Stimulated activated CD8-positive, alpha-beta memory T cell treated with anti-CD3 and anti-CD28 coated beads, Interleukin-7, amount 100 ng/mL, for 1 hour (primary cell): ENCODE measurements around the gene PFN1.
"Not testable (repeated sequence)": the region's sequence is repeated elsewhere in the genome, so short reads cannot be mapped to it uniquely, and the experiment has no call there.

Source experiments
- DNase-seq, 2 donors: peaks; one replicate each; pipeline ENCODE4 v3.0.0-alpha.2; 2020; ENCODE audit warnings: low read depth in 2 of 2

Gene PFN1

DNA sequence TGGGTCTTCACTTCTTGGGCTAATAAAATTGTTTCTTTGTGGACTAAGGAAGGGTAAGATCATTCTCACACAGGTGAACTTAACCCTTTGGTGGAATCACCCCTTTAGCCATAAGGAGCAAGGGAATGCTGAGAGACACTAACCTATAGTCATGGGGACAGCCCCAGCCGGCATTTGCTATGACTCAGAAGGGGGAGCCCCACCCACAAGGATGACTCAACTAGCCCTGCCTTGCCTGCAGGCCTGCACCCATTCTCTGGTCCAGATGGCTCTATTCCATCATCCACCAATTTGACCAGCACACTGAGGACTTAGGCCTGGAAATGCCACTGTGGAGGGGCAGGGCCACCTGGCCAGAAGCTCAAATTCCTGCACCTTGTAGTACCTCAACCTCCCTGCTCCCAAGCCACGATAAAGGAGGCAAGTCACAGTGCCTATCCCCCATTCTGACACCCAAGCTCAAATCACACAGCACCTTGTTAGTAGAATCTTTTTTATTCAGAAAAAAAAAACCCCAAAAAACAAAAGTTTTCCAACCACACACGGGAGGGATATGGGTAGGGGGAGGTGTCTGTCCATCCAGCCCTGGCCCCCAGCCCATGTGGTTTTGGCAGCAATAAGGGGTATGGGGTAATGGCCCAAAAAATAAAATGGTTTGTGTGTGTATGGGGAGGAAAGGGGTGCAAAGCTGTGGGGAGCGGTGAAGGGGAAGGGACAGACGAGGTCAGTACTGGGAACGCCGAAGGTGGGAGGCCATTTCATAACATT, 3.0 kb downstream of the PFN1 start:
- DNase-seq = peak in 1 of 2 donors; percentile 62

GRCh38 chr17:4944554-4945175, 3.7 kb downstream of the PFN1 start:
- no peak for DNase-seq

- DNase-seq = no peak
These were observed 4.2 kb downstream of the PFN1 start for GRCh38 chr17:4944163-4944553.

GRCh38 chr17:4942760-4943508, 5.4 kb downstream of the PFN1 start:
- DNase-seq = no peak

DNA sequence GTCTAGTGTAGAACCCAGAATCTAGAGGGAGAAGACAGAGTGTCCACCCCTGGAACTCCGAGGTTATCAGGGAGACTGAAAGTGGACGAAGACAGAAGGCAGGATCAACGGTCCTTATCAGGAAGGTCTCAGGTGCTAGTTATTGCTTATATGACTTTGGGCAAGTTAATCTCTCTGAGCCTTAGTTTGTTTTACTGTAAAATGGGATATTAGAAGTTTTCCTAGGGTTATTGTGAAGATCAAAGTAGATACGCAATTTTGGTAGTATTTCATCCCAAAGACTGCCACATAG, 7.1 kb downstream of the PFN1 start:
- no peak for DNase-seq

GRCh38 chr17:4940555-4941318, 7.6 kb downstream of the PFN1 start:
- DNase-seq = no peak

GRCh38 chr17:4939796-4940554, 8.4 kb downstream of the PFN1 start, which contains the start of the genes RNF167 and SLC25A11:
TSS of gene RNF167 (plus strand) at chr17:4940268. CDS start at chr17:4940910, 642 bp downstream.
TSS of gene SLC25A11 (minus strand) at chr17:4940046. CDS start at chr17:4939910, 136 bp downstream.
- peak; percentile 86 to 88 for DNase-seq

DNA sequence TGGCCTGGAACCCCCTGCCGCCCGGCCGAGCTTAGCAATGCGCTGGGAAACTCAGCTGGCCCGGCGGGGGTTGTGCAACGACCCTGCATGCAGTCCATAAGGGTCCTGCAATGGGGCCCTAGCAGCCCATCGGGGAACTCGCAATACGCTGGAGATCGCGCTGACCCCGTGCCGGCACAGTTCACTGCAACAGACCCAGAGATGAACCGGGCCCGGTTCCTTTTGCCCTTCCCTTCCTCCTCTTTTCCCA, 8.9 kb downstream of the PFN1 start:
- DNase-seq = no peak

- no peak for DNase-seq
These were observed 9.4 kb downstream of the PFN1 start for GRCh38 chr17:4938688-4939545.

- DNase-seq = no peak
These were observed 10.2 kb downstream of the PFN1 start for GRCh38 chr17:4938069-4938491.

DNA sequence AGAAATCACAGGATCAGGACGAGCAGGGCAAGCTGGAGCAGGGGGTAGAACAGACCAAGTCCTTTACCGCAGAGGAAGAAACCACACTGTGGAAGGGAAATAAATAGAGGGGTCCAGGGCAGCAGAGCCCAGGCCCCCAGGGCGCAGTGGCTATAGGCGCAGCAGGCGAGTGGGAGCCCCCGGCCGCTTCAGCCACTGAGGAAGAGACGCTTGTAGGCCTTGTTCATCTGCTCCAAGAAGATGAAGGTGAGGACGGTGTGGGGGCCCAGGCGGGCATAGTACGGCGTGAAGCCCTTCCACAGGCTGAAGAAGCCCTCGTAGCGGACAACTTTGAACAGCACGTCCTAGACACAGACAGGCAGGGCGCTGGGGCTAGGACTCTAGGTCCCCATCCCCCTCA, 10.8 kb downstream of the PFN1 start:
- no peak for DNase-seq

DNA sequence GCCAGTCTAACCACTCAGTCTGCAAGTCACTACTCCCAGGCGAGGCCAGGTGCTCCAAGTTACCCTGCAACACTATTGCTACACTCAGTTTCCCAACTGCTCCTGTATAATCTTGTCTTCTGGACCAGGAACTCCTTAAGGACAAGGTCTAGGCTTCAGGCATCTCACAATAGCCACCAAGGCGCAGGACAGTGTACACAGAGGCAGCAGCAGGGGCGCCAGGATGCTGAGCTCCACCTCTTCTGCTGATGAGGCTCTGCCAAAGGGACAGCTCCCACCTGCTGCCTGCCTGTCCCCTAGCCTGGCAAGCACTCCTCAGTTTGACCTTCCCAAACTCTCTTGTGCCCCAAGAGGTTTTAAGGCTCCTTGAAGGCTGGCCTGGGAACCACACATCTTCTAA, 11.9 kb downstream of the PFN1 start:
- no peak for DNase-seq

GRCh38 chr17:4935650-4936049, 12.7 kb downstream of the PFN1 start:
- no peak for DNase-seq

DNA sequence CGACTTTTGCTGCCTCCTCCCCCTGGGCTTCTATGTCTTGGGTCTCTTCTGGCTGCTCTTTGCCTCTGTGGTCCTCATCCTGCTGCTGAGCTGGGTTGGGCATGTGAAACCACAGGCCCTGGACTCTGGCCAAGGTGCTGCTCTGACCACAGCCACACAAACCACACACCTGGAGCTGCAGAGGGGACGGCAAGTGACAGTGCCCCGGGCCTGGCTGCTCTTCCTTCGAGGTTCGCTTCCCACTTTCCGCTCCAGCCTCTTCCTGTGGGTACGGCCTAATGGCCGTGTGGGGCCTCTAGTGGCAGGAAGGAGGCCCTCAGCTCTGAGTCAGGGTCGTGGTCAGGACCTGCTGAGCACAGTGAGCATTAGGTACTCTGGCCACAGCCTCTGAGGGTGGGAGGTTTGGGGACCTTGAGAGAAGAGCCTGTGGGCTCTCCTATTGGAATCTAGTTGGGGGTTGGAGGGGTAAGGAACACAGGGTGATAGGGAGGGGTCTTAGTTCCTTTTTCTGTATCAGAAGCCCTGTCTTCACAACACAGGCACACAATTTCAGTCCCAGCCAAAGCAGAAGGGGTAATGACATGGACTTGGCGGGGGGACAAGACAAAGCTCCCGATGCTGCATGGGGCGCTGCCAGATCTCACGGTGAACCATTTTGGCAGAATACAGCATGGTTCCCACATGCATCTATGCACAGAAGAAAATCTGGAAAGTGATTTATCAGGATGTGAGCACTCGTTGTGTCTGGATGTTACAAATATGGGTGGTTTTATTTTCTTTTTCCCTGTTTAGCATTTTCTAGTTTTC, 14.0 kb downstream of the PFN1 start:
- no peak for DNase-seq

- no peak for DNase-seq
These were observed 14.7 kb downstream of the PFN1 start for GRCh38 chr17:4933646-4934045.

DNA sequence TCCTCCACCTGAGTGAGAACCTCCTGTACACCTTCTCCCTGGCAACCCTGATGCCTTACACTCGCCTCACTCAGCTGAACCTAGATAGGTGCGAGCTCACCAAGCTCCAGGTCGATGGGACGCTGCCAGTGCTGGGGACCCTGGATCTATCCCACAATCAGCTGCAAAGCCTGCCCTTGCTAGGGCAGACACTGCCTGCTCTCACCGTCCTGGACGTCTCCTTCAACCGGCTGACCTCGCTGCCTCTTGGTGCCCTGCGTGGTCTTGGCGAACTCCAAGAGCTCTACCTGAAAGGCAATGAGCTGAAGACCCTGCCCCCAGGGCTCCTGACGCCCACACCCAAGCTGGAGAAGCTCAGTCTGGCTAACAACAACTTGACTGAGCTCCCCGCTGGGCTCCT, 15.6 kb downstream of the PFN1 start:
- no peak for DNase-seq

GRCh38 chr17:4931963-4932362, 16.4 kb downstream of the PFN1 start, which contains the start of gene GP1BA:
TSS of gene GP1BA (plus strand) at chr17:4932277. CDS start at chr17:4932605, 328 bp downstream.
- DNase-seq = no peak

GRCh38 chr17:4928881-4929280, 19.4 kb downstream of the PFN1 start:
- DNase-seq = no peak

- DNase-seq = not testable (repeated sequence)
These were observed 21.6 kb downstream of the PFN1 start for GRCh38 chr17:4926577-4927335.
